C4-2B (cell line): ENCODE results near the gene PPP2R5C.

Source experiments
- H3K27ac ChIP-seq: fragments of 450-650 bp; 2 replicates; pipeline ENCODE4 v1.5.1; 2017
- ZFX ChIP-seq: fragments of 450-650 bp; IDR thresholded peaks from 2 replicates; pipeline ENCODE4 v1.6.1; 2017
- TF ChIP-seq, protein P1 (sequence below): fragments of 450-650 bp; conservative IDR thresholded peaks from 2 replicates; pipeline ENCODE4 v1.5.1; 2017; ENCODE audit warnings: mild to moderate bottlenecking

Gene PPP2R5C

DNA sequence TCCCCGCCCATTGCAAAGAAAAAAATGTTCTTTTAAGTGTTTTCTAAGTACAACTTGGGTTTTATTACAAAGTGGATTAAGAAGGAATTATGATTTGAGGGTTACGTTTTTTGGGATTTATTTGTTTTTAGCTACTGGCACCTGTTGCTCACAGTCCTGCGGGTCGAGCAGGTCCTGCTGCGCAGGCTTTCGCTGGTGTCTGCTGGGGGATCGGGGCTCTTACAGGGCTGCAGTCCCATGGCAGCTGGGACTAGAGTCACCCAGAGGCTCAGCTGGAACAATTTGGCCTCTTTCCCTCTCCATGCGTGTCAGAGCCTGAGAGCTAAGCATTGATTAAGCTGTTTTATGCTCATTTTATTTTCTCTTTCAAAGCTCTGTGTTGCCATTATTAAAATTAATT lies 147.3 kb downstream of the PPP2R5C start:
- H3K27ac ChIP-seq, result no peak overlapping the region
- no peak for TF ChIP-seq ZFX
- TF ChIP-seq, protein P1, sequence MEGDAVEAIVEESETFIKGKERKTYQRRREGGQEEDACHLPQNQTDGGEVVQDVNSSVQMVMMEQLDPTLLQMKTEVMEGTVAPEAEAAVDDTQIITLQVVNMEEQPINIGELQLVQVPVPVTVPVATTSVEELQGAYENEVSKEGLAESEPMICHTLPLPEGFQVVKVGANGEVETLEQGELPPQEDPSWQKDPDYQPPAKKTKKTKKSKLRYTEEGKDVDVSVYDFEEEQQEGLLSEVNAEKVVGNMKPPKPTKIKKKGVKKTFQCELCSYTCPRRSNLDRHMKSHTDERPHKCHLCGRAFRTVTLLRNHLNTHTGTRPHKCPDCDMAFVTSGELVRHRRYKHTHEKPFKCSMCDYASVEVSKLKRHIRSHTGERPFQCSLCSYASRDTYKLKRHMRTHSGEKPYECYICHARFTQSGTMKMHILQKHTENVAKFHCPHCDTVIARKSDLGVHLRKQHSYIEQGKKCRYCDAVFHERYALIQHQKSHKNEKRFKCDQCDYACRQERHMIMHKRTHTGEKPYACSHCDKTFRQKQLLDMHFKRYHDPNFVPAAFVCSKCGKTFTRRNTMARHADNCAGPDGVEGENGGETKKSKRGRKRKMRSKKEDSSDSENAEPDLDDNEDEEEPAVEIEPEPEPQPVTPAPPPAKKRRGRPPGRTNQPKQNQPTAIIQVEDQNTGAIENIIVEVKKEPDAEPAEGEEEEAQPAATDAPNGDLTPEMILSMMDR, result no peak

- H3K27ac ChIP-seq, result no peak overlapping the region
- TF ChIP-seq, protein P1, result no peak
- TF ChIP-seq ZFX, result no peak
Observed at GRCh38 chr14:101909371-101910096, 148.0 kb downstream of the PPP2R5C start.

GRCh38 chr14:101912841-101913240 lies 151.3 kb downstream of the PPP2R5C start:
- no peak overlapping the region for H3K27ac ChIP-seq
- TF ChIP-seq ZFX, result no peak
- TF ChIP-seq, protein P1, result no peak

GRCh38 chr14:101914083-101914482 lies 152.6 kb downstream of the PPP2R5C start:
- TF ChIP-seq, protein P1, result no peak
- no peak for TF ChIP-seq ZFX
- no peak overlapping the region for H3K27ac ChIP-seq

GRCh38 chr14:101915871-101916815 lies 154.6 kb downstream of the PPP2R5C start:
- no peak for TF ChIP-seq ZFX
- TF ChIP-seq, protein P1, result no peak
- H3K27ac ChIP-seq, result no peak overlapping the region

GRCh38 chr14:101916816-101917412 lies 155.4 kb downstream of the PPP2R5C start:
- TF ChIP-seq ZFX, result no peak
- TF ChIP-seq, protein P1, result no peak
- H3K27ac ChIP-seq, result no peak overlapping the region
